Psoas muscle (tissue), 8 donors: ENCODE measurements around the gene RYR2. TPM values are rescaled to one million over a fixed set of nuclear protein-coding genes. Genes with fewer than 3 reads are reported as not detected.
"Not testable (repeated sequence)": the region's sequence is repeated elsewhere in the genome, so short reads cannot be mapped to it uniquely, and the experiment has no call there.

ENCODE experiments used
- ATAC-seq, 4 donors: fragments of 200-7000 bp; cut with Tn5 transposase; one replicate each; pipeline ENCODE4 v1.9.1; 2020; ENCODE audit warnings: moderate library complexity in 3 of 4, mild to moderate bottlenecking in 2 of 4
- DNase-seq, 2 donors: peaks; one replicate each; pipeline ENCODE4 v3.0.0-alpha.2; 2020
- H3K27ac ChIP-seq: fragments of 200-600 bp; one replicate; pipeline ENCODE4 v1.8.0; 2022
- H3K27me3 ChIP-seq, 3 donors: fragments of 200-600 bp in 1 of 3; one replicate each; pipeline versions ENCODE4 v1.6.1 to v1.8.0; 2013 to 2022; ENCODE audit warnings: low read length in 2 of 3, mild to moderate bottlenecking in 2 of 3, moderate library complexity in 1 of 3; ENCODE audit not compliant: insufficient read depth in 3 of 3
- H3K36me3 ChIP-seq, 2 donors: fragments of 200-600 bp in 1 of 2; one replicate each; pipeline versions ENCODE4 v1.6.1 to v1.8.0; 2013 to 2022; ENCODE audit warnings: low read depth in 1 of 2, mild to moderate bottlenecking in 1 of 2, moderate library complexity in 1 of 2; ENCODE audit not compliant: insufficient read depth in 1 of 2
- H3K4me1 ChIP-seq: fragments of 200-600 bp; one replicate; pipeline ENCODE4 v1.8.0; 2022
- H3K4me3 ChIP-seq: fragments of 200-600 bp; one replicate; pipeline ENCODE4 v1.8.0; 2022; ENCODE audit warnings: mild to moderate bottlenecking
- H3K9me3 ChIP-seq: fragments of 200-600 bp; one replicate; pipeline ENCODE4 v1.8.0; 2022
- CTCF ChIP-seq: fragments of 200-600 bp; IDR thresholded peaks from one replicate; pipeline ENCODE4 v1.8.0; 2022; ENCODE audit warnings: antibody characterized with exemption
- WGBS, 3 donors: extraction: QIAGEN DNeasy Blood & Tissue Kit; methylation state at CpG; one replicate each; pipeline versions ENCODE4 v1.1.6 to v1.1.7; 2013; 5-methylcytosine and 5-hydroxymethylcytosine counted together
- intact Hi-C, 2 donors: fragments of 100-400 bp; cut with DNase I; formaldehyde crosslinking; loops; one replicate each; pipeline versions ENCODE4 v1.11.0 to v1.14.2; 2022
- polyA plus RNA-seq, 3 donors: library from polyadenylated mRNA; stranded (reverse); fragments of 200-250 nt; gene quantifications; one replicate each; pipeline ENCODE4 v1.2.3, GENCODE V29; 2013
- total RNA-seq, 4 donors: library from RNA; stranded (reverse); fragmentation: NEBNext Ultra II Directional in 2 of 4; extraction: Animal tissue kit (Norgen Biotek cat#: 25700) in 2 of 4; gene quantifications; one replicate each; pipeline versions ENCODE4 v1.2.1 to v1.2.4, GENCODE V29; 2021 to 2023
- donor health status: healthy with polysubstance abuse.
- donor health status: DM: no; HTN: no; CAD: no; lungs with moderate emphysema.
- donor health status: Bipolar disorder and iron deficiency.
- donor health status: healthy.
- donor health status: DM: yes; HTN: yes; CAD: no.
- donor health status: DM: no; HTN: no; CAD: no.
- donor health status: DM: no; HTN: no; CAD: no.
- donor health status: DM: yes; HTN: yes; CAD: no.

RYR2 gene
- total and polyA plus RNA-seq, 7 donors = 0.06 to 0.48 (median 0.25) TPM

GRCh38 chr1:237115035-237115434 lies 73.1 kb downstream of the RYR2 start:
- DNase-seq (no peak), ATAC-seq (no peak)
- Histone ChIP-seq H3K9me3 (no peaks in the 10 kb centered on the region), H3K4me1 (no peaks in the 10 kb centered on the region), H3K27me3 (no peaks in the 10 kb centered on the region), H3K27ac (no peak overlapping the region), H3K36me3 (no peaks in the 10 kb centered on the region), H3K4me3 (no peak overlapping the region)
- intact Hi-C loops = no loop called here
- 69 to 78% (median 72%) methylated on average over 5 to 6 of the region's 6 CpGs for WGBS, 3 donors
- no peak for TF ChIP-seq CTCF

GRCh38 chr1:237119091-237119490 lies 77.1 kb downstream of the RYR2 start:
- ATAC-seq = no peak
- no peak for DNase-seq
- Histone ChIP-seq H3K36me3 (no peaks in the 10 kb centered on the region), H3K4me3 (no peak overlapping the region), H3K9me3 (no peaks in the 10 kb centered on the region), H3K27me3 (no peaks in the 10 kb centered on the region), H3K4me1 (no peaks in the 10 kb centered on the region), H3K27ac (no peak overlapping the region)
- TF ChIP-seq CTCF = no peak
- WGBS, 3 donors = 71 to 75% (median 72%) methylated on average over 6 of the region's 6 CpGs
- intact Hi-C loops = no loop called here

GRCh38 chr1:237120683-237121082 lies 78.7 kb downstream of the RYR2 start:
- WGBS, 3 donors = 76 to 79% (median 76%) methylated on average over 5 of the region's 5 CpGs

GRCh38 chr1:237124856-237125462 lies 83.0 kb downstream of the RYR2 start:
- WGBS, 3 donors = 80 to 83% (median 81%) methylated on average over 10 of the region's 10 CpGs
- ATAC-seq (no peak), DNase-seq (no peak)
- H3K4me1 ChIP-seq = no peaks in the 10 kb centered on the region
- H3K27me3 ChIP-seq = no peaks in the 10 kb centered on the region
- no peak overlapping the region for H3K4me3 ChIP-seq
- H3K27ac ChIP-seq = no peak overlapping the region
- H3K36me3 ChIP-seq = no peaks in the 10 kb centered on the region
- no peak for TF ChIP-seq CTCF
- H3K9me3 ChIP-seq = no peaks in the 10 kb centered on the region
- intact Hi-C loops = no loop called here

More at GRCh38 chr1:237120683-237121082, 78.7 kb downstream of the RYR2 start:
- Histone ChIP-seq H3K27ac (no peak overlapping the region), H3K4me3 (no peak overlapping the region), H3K9me3 (no peaks in the 10 kb centered on the region), H3K27me3 (no peaks in the 10 kb centered on the region), H3K36me3 (no peaks in the 10 kb centered on the region), H3K4me1 (no peaks in the 10 kb centered on the region)
- DNase-seq (no peak), ATAC-seq (no peak)
- no peak for TF ChIP-seq CTCF
- intact Hi-C loops = no loop called here

GRCh38 chr1:237126180-237126579 lies 84.2 kb downstream of the RYR2 start:
- ATAC-seq (no peak), DNase-seq (no peak)
- no peak overlapping the region for H3K4me3 ChIP-seq
- H3K4me1 ChIP-seq = no peaks in the 10 kb centered on the region
- no peaks in the 10 kb centered on the region for H3K9me3 ChIP-seq
- 51 to 65% (median 64%) methylated on average over 2 of the region's 2 CpGs for WGBS, 3 donors
- intact Hi-C loops = no loop called here
- H3K27ac ChIP-seq = no peak overlapping the region
- no peaks in the 10 kb centered on the region for H3K27me3 ChIP-seq
- no peak for TF ChIP-seq CTCF
- no peaks in the 10 kb centered on the region for H3K36me3 ChIP-seq

GRCh38 chr1:237127301-237127700 lies 85.3 kb downstream of the RYR2 start:
- H3K27ac ChIP-seq, H3K4me3 ChIP-seq, H3K9me3 ChIP-seq, H3K4me1 ChIP-seq, intact Hi-C loops, DNase-seq, H3K27me3 ChIP-seq, H3K36me3 ChIP-seq, ATAC-seq: not testable (repeated sequence)
- 96 to 100% (median 97%) methylated on average over 1 to 19 of the region's 31 CpGs for WGBS, 3 donors
